CD14-positive monocyte (primary cell): ENCODE data around the gene TSPAN8. TPM values are rescaled to one million over a fixed set of nuclear protein-coding genes. Genes with fewer than 3 reads are reported as not detected.

ENCODE experiments used
- DNase-seq, 3 donors: peaks; one replicate each; pipeline ENCODE4 v3.0.0-alpha.2; 2011 to 2022
- H2AFZ ChIP-seq: 2 replicates; pipeline ENCODE4 v1.6.0; 2012; ENCODE audit warnings: mild to moderate bottlenecking, low read depth, low read length, inconsistent platforms; ENCODE audit not compliant: insufficient read depth, poor library complexity, severe bottlenecking
- H3K27ac ChIP-seq, 2 donors: 1 replicate in 1 of 2; 2 replicates in 1 of 2; pipeline ENCODE4 v1.5.1; 2012 to 2013; ENCODE audit warnings: low read length in 2 of 2, control low read depth in 1 of 2, inconsistent platforms in 1 of 2, low read depth in 1 of 2, mild to moderate bottlenecking in 1 of 2
- H3K27me3 ChIP-seq, 2 donors: one replicate each; pipeline versions ENCODE4 v1.6.0 to v1.6.1; 2011 to 2013; ENCODE audit warnings: low read length in 2 of 2; ENCODE audit not compliant: control insufficient read depth in 2 of 2, insufficient read depth in 2 of 2
- H3K36me3 ChIP-seq, 2 donors: replicated peaks in 1 of 2; 1 replicate in 1 of 2; 2 replicates in 1 of 2; pipeline versions ENCODE4 v1.5.1 to v1.6.1; 2012 to 2013; ENCODE audit warnings: low read length in 2 of 2, control low read depth in 1 of 2, inconsistent platforms in 1 of 2, mild to moderate bottlenecking in 1 of 2; ENCODE audit not compliant: insufficient read depth in 2 of 2, control insufficient read depth in 1 of 2
- H3K4me1 ChIP-seq, 2 donors: 1 replicate in 1 of 2; 2 replicates in 1 of 2; pipeline versions ENCODE4 v1.5.1 to v1.6.1; 2012 to 2013; ENCODE audit warnings: low read length in 2 of 2, control low read depth in 1 of 2, inconsistent platforms in 1 of 2, mild to moderate bottlenecking in 1 of 2, moderate library complexity in 1 of 2; ENCODE audit not compliant: insufficient read depth in 2 of 2, control insufficient read depth in 1 of 2
- H3K4me2 ChIP-seq: replicated peaks from 2 replicates; pipeline ENCODE3; 2012; ENCODE audit warnings: low read length, moderate library complexity, mild to moderate bottlenecking; ENCODE audit not compliant: poor library complexity, severe bottlenecking; ENCODE audit errors: extremely low read depth
- H3K4me3 ChIP-seq, 3 experiments: fragments of 200-600 bp in 1 of 3; sonication (generic) in 1 of 3; replicated peaks in 1 of 3; 1 replicate in 2 of 3; 2 replicates in 1 of 3; pipeline ENCODE4 v1.5.1; 2011 to 2013; ENCODE audit warnings: low read length in 3 of 3, mild to moderate bottlenecking in 3 of 3, control low read depth in 2 of 3, low read depth in 2 of 3, inconsistent platforms in 1 of 3, moderate library complexity in 1 of 3
- H3K79me2 ChIP-seq: 2 replicates; pipeline ENCODE4 v1.6.0; 2012; ENCODE audit warnings: mild to moderate bottlenecking, control low read depth, inconsistent platforms, low read length, moderate library complexity; ENCODE audit not compliant: insufficient read depth
- H3K9ac ChIP-seq: 2 replicates; pipeline ENCODE4 v1.6.0; 2017; ENCODE audit warnings: low read length, mild to moderate bottlenecking; ENCODE audit not compliant: insufficient read depth, poor library complexity, severe bottlenecking
- H3K9me3 ChIP-seq, 2 donors: replicated peaks in 1 of 2; 1 replicate in 1 of 2; 2 replicates in 1 of 2; pipeline versions ENCODE4 v1.5.1 to v1.6.1; 2012 to 2013; ENCODE audit warnings: low read length in 2 of 2, control low read depth in 1 of 2; ENCODE audit not compliant: control insufficient read depth in 1 of 2, insufficient read depth in 1 of 2
- H4K20me1 ChIP-seq: 2 replicates; pipeline ENCODE4 v1.6.0; 2012; ENCODE audit warnings: mild to moderate bottlenecking, low read length, control low read depth, moderate library complexity; ENCODE audit not compliant: insufficient read depth
- H3K27ac Mint-ChIP-seq, 7 donors: one replicate each; pipeline ENCODE4 v1.8.0; 2020; ENCODE audit warnings: mild to moderate bottlenecking in 7 of 7, mixed read lengths in 7 of 7, moderate library complexity in 6 of 7, inconsistent platforms in 2 of 7
- H3K27me3 Mint-ChIP-seq, 3 donors: one replicate each; pipeline ENCODE4 v1.8.0; 2021 to 2022; ENCODE audit warnings: low read depth in 3 of 3, mild to moderate bottlenecking in 3 of 3, mixed read lengths in 3 of 3, moderate library complexity in 3 of 3, inconsistent platforms in 1 of 3
- H3K36me3 Mint-ChIP-seq, 2 donors: one replicate each; pipeline ENCODE4 v1.8.0; 2020; ENCODE audit warnings: mixed read lengths in 2 of 2, inconsistent platforms in 1 of 2, mild to moderate bottlenecking in 1 of 2
- H3K4me1 Mint-ChIP-seq: one replicate; pipeline ENCODE4 v1.8.0; 2020; ENCODE audit warnings: mild to moderate bottlenecking, mixed read lengths
- H3K4me3 Mint-ChIP-seq, 2 donors: one replicate each; pipeline ENCODE4 v1.8.0; 2020; ENCODE audit warnings: mild to moderate bottlenecking in 2 of 2, mixed read lengths in 2 of 2, moderate library complexity in 1 of 2
- H3K9me3 Mint-ChIP-seq, 7 donors: one replicate each; pipeline ENCODE4 v1.8.0; 2020 to 2022; ENCODE audit warnings: mixed read lengths in 7 of 7, mild to moderate bottlenecking in 6 of 7, moderate library complexity in 6 of 7, inconsistent platforms in 2 of 7
- CTCF ChIP-seq: fragments of 200-600 bp; IDR thresholded peaks from one replicate; pipeline ENCODE4 v1.8.0; 2022; ENCODE audit warnings: antibody characterized with exemption, mild to moderate bottlenecking
- WGBS: methylation state at CpG from one replicate; pipeline ENCODE4 v1.1.5; 2013; ENCODE audit warnings: missing lambda C conversion rate; ENCODE audit not compliant: insufficient coverage; 5-methylcytosine and 5-hydroxymethylcytosine counted together
- intact Hi-C, 2 donors: fragments of 100-400 bp; cut with micrococcal nuclease; formaldehyde crosslinking; loops; one replicate each; pipeline versions ENCODE4 v1.15.0 to v1.15.1; 2023
- polyA plus RNA-seq, 3 donors: library from polyadenylated mRNA; depleted of rRNA in 1 of 3; unstranded in 2 of 3; stranded (reverse) in 1 of 3; fragments of 300-500 nt in 2 of 3; fragments of >200 nt in 1 of 3; fragmentation: Illumina TruSeq in 2 of 3; gene quantifications; 1 replicate in 2 of 3; 2 replicates in 1 of 3; pipeline ENCODE4 v1.2.3, GENCODE V29; 2012 to 2021

The TSPAN8 gene
- polyA plus RNA-seq, 3 donors = not detected

- Mint-ChIP-seq H3K27me3 (no peaks in the 10 kb centered on the region), H3K4me3 (no peak overlapping the region), H3K9me3 (peaks cover 0 to 2% (median 0%) of the 10 kb centered on the region in 7 donors), H3K27ac (no peak overlapping the region), H3K4me1 (no peaks in the 10 kb centered on the region), H3K36me3 (no peaks in the 10 kb centered on the region)
- Histone ChIP-seq H3K79me2 (no peaks in the 10 kb centered on the region), H3K4me2 (no peak overlapping the region), H3K36me3 (no peaks in the 10 kb centered on the region), H3K9me3 (no peaks in the 10 kb centered on the region), H3K4me1 (no peaks in the 10 kb centered on the region), H3K9ac (no peak overlapping the region), H2AFZ (no peak overlapping the region), H3K27ac (no peak overlapping the region), H3K4me3 (no peak overlapping the region), H4K20me1 (no peaks in the 10 kb centered on the region), H3K27me3 (no peaks in the 10 kb centered on the region)
- TF ChIP-seq CTCF = no peak
- intact Hi-C loops = no loop called here
- DNase-seq = no peak
- WGBS = no CpG with 5 or more reads among the region's 1 CpG
Observed at GRCh38 chr12:71125949-71126348, 31.9 kb downstream of the TSPAN8 start.

- Histone ChIP-seq H3K79me2 (no peaks in the 10 kb centered on the region), H2AFZ (no peak overlapping the region), H3K4me1 (no peaks in the 10 kb centered on the region), H3K27ac (no peak overlapping the region), H3K4me2 (no peak overlapping the region), H3K27me3 (no peaks in the 10 kb centered on the region), H4K20me1 (no peaks in the 10 kb centered on the region), H3K9ac (no peak overlapping the region), H3K36me3 (no peaks in the 10 kb centered on the region), H3K4me3 (no peak overlapping the region), H3K9me3 (no peaks in the 10 kb centered on the region)
- no peak for TF ChIP-seq CTCF
- peaks cover 0 to 2% (median 0%) of the 10 kb centered on the region in 7 donors for H3K9me3 Mint-ChIP-seq
- DNase-seq = no peak
- intact Hi-C loops = no loop called here
- H3K4me3 Mint-ChIP-seq = no peak overlapping the region
- no CpG with 5 or more reads among the region's 2 CpGs for WGBS
- no peaks in the 10 kb centered on the region for H3K36me3 Mint-ChIP-seq
- no peaks in the 10 kb centered on the region for H3K4me1 Mint-ChIP-seq
- H3K27me3 Mint-ChIP-seq = no peaks in the 10 kb centered on the region
- no peak overlapping the region for H3K27ac Mint-ChIP-seq
Observed at GRCh38 chr12:71125515-71125914, 32.3 kb downstream of the TSPAN8 start.
